ENCODE measurements around the gene SIRT5.

SIRT5 gene

DNA sequence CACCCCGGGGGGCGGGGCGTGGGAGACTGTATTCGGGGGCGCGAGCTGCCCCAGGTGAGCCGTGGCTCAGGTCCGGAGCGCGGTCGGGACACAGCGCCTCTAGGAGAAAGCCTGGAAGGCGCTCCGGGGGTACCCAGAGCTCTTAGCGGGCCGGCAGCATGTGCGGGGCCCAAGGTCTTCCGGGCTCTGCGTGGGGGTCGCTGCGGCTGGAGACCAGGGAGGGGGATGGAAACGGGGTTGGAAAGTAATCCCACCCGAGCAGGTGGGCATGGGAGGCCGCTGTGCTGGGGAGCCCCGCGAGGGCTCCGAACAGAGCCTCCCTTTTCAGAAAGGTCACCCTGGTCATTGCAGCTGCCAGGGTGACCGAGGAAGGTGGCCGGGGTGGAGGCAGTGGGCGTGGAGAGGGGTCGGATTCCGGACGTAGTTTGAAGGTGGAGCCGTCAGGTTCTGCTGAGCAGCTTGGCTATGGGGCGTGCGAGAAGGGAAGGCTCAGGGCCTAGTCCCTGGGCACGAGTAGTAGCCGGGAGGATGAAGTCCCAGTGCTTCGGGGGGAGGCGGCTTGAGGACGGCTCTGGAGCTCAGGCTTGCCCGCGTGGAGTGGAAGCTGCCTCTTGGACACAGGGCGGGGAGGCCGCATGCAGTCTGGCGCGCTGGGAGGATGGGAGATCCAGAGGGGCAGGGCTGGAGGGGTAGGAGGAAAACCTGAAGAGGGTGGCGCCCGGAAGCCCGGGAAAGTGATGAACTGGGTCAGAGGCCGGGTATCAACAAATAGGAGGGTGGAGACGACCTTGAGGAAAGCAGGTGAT is at the start of gene SIRT5:
Gene SIRT5, plus strand, starts transcription at position 31 of the 806 bp plus-strand sequence. CDS start 9,510 bp downstream, outside the sequence.
- DNase-seq: peak; percentile 87 to 88

DNA sequence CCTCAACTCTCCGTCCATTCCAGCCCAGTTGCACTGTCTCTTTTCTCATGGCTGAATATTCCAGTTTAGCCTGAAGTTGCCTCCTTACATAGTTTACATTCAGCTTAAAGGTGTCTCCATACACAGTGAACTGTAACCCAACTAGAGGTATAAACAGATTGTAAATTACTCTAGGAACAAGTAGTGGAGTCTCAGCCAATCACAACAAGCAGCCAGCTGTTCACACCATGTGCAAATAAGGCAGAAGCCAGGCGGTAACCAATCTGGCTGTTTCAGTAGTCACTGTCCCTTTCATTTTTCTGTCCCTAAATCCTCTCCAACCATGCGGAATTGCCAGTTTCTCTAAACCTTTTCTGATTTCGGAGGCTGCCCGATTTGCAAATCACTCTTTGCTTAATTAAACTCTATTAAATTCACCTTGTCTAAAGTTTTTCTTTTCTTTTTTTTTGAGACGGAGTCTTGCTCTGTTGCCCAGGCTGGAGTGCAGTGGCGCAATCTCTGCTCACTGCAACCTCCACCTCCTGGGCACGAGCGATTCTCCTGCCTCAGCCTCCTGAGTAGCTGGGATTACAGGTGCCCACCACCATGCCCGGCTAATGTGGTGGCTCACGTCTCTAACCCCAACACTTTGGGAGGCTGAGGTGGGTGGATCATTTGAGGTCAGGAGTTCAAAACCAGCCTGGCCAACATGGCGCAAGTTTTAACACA is 49.4 kb upstream of the SIRT5 start:
- no peak for DNase-seq

DNA sequence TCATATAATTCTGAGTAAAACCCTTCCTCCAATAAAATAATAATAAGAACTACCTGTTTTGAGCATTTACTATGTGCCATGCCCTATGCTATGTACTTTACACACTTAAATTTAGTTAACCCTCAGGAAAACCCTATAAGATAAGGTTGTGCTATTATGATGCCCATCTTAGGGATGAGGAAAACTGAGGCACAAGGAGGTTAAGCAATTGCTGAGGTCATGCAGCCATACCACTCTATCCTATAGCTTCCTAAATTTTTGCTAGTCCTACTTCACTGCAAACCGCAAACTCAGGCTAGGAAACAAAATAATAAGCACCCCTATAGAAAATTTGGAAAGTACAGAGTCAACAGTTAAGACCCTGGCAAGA is 48.1 kb upstream of the SIRT5 start:
- no peak for DNase-seq

DNA sequence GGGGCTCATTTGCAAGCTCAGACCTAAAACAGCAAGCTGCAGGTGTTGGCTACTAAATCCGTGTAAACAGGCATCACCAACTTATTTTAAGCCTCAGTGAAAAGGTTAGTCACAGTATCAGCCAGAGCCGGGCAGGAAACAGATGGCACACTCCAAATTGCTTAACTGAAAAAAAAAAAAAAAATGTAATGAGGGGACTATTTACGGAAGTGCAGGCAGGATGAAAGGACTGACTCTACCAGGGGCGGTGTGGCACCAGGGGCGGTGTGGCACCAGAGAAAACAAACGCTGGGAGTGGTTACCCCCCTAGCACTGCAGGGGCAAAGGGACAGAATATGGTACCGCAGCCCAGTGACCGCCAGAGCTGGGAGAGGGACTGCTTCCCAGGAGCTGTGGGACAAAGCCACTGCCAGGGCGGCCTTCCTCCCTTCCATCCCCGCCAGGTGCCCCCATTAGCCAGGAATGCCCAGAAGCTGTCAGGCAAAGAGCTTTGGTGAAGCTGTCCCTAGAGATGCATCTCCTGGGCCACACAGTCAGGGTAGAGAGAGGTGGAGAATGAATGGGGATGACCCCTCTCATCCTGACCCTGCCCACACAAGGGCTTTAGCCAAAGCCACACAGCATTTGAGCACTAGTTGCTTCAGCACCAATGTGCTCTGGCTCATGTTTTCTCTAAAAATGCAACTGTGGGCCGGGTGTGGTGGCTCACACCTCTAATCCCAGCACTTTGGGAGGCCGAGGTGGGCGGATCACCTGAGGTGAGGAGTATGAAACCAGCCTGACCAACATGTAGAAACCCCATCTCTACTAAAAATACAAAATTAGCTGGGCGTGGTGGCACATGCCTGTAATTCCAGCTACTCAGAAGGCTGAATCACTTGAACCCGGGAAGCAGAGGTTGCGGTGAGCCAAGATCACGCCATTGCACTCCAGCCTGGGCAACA is 47.4 kb upstream of the SIRT5 start:
- peak; percentile 22 to 27 for DNase-seq

DNA sequence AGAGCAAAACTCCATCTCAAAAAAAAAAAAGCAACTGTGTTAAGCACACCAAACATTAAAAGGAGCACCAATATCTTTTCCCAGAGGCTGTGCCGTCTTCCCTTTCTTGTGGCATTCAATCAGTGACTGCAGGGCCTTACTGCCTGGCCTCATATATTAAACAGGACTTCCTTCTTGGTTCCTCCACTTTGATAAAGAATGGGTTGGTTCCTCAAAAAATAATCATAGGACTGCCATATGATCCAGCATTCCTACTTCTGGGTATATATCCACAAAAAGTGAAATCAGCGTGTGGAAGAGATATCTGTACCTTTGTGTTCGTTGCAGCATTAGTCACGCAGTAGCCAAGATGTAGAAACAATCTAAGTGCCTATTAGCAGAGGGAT is 46.7 kb upstream of the SIRT5 start:
- DNase-seq: no peak

DNA sequence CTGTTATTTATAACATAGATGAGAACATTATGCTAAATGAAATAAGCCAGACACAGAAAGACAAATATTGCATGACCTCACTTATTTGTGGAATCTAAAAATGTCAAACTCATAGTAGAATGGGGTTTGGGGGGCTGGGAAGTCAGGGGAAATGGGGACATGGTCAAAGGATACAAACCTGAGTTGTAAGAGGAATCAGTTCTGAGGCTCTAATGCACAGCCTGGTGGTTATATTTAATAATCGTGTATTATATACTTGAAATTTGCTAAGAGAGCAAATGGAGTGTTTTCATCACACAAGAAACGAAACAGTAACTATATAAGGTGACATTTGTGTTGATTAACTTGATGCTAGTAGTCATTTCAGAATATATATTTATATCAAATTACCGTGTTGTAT is 46.2 kb upstream of the SIRT5 start:
- no peak for DNase-seq

DNA sequence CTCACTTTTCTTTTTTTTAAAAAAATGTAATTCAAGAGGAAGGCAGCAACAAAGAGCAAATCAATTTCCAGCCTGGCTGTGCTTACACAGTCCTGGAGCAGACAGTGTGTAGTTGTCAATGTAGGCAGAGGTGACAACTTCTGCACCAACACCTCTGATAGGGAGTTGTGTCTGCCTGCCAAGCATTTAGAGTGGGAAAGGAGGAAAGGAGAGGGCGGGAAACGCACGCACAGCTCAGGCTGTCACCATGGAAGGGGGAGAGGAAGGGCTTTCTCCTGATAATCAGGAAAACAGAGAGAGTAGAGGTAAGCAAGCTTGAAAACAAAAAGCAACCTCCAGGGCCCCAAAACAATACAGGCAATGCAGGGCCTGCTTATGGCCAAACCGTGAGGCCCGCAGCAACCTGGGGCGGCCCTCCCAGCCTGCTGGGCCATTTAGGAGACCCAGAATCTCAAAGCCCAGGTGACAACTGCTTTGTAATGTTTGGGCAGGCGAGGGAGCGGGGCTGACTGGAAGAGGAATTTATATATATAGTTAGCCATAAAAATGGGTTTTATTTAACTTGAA is 45.5 kb upstream of the SIRT5 start:
- no peak for DNase-seq

DNA sequence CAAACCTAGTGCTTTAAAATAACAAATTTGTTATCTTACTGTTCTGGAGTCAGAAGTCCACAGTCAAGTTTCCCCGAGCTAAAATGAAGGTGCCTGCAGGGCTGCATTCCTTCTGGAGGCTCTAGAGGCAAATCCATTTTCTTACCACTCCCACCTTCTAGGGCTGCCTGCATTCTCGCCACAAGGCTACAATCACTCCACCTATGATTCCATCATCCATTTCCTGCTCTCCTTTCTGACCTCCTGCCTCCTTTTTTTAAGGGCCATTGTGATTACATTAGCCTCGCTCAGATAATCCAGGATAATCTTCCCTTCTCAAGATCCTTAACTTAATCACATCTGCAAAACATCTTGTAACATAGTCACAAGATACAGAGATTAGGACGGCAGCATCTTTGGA is 42.4 kb upstream of the SIRT5 start:
- DNase-seq: no peak

DNA sequence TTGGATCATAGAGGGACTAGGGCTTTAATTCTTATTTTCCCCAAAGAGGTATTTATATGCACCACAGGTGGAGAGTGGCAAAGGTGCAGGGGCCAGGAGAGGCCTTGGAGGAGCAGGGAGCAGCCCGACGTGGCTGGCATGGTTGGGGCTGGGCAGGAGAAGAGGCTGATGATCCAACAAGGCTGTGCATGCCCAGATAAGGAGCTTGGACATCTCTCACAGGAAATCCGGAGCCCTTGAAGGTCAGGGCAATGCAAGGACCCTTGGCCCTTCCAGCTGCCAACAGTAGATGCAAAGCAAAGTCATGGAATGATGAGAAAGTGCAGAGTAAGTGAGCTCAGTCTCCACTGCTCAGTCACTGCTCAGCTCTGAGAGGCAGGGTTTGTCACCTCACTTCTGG is 39.9 kb upstream of the SIRT5 start:
- DNase-seq: no peak

DNA sequence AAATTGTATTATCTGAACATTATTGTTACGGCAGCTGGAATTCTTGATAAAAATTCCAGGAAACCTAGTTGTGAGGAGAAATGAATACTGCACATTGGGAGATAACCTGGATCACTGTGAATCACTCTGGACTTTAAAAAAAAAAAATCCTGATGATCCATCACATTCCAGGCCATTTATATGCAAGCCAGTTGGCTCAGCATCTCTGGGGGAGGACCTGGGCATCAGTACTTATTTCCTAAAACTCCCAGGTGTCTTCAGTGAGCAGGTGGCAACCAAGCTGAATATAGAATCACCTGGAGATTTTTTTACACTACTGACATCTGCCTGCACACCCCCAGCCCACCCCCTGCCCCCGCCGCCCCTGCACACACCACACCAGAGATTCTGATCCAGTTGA is 39.1 kb upstream of the SIRT5 start:
- DNase-seq: no peak

DNA sequence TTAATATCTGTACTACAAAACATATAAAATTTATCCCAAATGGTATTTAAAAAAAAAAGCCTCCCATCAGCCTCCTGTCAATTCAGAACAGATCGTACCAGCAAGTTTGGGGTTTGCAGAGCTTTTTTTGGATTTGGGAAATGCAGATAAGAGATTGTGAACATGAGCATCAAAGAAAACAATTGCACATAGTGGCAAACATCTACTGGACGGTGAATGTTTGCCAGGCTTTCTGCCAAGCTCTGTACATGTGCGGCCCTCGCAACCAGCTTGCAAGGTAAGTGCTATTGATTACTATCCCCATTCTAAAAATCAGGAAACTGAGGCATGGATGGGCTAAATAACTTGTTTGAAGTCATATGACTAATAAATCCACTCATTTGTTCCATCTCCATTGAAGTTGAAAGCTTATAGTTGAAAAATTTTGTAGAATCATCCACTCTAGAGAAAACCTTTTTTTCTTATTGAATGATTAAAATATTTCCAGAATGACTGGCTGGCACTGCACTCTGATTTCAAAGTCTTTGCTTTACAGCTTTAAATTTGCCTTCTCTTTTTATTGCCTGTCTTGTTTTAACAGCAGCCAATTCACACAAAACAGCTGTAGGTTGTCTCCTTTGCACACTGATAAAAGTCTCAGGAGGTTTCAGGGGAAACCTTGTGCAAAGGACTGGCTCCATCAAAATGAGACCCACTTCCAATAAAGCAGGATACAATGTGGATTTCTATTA is 37.4 kb upstream of the SIRT5 start:
- DNase-seq: no peak

DNA sequence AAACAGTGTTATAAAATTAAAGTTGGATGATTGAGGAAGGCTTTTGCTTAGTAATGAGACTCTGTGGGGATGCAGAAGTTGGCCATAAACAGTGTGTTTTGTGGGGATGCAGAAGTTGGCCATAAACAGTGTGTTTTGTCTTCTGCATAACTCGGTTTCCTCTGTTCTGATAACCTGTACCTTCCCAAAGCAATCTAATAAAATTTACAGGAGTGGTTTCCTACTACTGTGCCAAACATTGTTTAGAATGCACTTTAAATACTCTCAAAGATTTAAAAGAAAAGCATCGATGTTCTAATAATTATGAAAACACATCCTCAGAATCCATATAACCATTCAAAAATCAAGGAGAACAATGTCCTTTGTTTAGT is 36.9 kb upstream of the SIRT5 start:
- DNase-seq: no peak

DNA sequence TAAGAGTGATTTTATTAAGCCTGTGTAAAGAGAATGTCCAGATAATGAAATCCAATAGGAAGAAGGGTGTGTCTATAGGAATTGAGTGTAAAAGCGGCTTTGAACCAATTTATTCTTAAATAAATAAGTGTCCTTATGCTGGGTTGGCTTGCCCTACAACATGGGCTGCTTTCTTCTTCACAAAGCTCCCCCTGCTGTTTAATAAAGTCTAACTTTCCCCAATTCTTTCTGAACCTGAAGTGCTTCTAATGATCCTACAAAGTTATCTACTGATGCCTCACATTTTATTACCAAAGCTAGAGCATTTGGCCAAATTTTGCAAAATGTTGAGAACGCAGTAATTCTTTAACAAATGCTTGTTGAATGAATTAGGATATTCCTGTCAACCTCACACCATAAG is 36.3 kb upstream of the SIRT5 start:
- DNase-seq: no peak

DNA sequence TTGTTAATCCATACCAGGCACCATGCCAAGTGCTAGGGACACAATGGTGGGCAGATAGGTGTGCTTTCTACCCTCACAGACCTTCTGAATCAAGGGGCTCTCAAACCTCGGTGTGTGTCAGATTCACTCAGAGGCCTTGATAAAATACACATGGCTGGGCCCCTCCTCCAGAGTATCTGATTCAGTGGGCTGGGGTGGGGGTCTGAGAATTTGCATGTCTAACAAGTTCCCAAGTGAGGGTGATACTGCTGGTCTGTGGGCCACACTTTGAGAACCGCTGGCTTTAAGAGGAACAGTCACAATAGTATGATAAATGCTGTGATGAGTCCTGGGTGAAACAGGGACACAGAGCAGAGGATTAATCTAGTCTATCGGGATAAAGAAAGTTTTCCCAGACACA is 35.8 kb upstream of the SIRT5 start:
- no peak for DNase-seq

DNA sequence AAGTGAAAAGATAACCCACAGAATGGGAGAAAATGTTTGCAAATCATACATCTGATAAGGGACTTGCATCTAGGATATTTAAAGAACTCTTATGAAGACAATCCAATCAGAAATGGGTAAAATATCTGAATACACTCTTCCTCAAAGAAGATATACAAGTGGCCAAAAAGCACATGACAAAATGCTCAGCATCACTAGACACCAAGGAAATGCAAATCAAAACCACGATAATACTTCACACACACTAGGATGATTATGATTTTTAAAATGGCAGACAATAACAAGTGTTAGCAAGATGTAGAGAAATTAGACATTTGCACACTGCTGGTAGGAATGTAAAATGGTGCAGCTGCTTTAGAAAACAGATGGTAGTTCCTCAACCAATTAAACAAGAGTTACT is 34.8 kb upstream of the SIRT5 start:
- no peak for DNase-seq

DNA sequence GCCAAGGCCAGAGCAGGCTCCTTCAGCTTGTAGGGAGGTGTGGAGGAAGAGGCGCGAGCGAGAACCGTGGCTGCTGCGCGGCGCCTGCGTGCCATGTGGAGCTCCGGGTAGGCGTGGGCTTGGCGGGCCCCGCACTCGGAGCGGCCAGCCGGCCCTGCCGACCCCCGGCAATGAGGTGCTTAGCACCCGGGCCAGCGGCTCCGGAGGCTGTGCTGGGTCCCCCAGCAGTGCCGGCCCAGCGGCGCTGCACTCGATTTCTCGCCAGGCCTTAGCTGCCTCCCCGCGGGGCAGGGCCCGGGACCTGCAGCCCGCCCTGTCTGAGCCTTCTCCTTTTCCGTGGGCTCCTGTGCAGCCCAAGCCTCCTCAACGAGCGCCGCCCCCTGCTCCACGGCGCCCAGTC is 32.9 kb upstream of the SIRT5 start:
- DNase-seq: no peak

DNA sequence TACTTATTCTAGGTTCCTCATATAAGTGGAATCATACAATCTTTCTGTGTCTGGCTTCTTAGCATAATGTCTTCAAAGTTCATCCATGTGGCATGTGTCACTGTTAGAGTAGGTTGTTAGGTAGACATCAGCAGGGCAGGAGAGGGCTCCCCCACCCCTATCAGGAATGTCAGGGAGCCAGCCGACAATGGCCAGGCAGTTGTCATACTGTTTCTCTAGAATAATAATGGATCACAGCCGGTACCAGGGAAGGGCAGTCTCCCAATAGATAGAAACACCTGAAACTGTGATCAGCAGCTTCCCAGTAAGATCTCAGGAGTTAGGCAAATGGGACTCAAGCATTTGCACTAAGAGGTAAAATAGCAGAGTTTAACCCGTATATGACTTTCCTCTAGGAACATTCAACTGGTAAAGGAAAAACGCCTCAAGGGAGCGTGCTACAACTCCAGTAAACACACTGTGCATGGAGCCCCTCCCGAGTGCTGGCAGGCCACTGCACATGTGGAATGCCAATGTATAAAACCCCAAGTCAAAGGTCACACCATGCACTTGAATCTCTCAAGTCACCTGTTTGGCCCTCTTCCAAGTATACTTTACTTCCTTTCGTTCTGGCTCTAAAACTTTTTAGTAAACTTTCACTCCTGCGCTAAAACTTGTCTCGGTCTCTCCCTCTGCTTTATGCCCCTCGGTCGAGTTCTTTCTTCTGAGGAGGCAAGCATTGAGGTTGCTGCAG is 29.8 kb upstream of the SIRT5 start:
- no peak for DNase-seq

DNA sequence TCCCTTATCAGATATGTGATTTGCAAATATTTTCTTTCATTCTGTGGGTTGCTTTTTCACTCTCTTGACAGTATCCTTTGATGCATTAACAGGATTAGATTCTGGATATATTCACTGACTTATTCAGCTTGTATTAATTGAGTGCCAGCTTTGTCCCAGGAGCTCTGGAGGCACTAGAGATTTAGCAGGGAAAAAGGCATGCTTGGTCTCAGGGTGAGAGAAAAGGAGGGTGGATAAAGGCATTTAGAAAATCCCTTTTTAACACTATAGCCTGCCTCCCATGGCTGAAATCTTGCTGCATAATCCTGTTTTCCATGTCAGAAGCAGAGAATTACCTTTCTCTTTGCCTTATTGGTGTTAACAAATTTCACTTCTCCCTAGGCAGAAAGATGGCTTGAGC is 28.5 kb upstream of the SIRT5 start:
- DNase-seq: no peak

DNA sequence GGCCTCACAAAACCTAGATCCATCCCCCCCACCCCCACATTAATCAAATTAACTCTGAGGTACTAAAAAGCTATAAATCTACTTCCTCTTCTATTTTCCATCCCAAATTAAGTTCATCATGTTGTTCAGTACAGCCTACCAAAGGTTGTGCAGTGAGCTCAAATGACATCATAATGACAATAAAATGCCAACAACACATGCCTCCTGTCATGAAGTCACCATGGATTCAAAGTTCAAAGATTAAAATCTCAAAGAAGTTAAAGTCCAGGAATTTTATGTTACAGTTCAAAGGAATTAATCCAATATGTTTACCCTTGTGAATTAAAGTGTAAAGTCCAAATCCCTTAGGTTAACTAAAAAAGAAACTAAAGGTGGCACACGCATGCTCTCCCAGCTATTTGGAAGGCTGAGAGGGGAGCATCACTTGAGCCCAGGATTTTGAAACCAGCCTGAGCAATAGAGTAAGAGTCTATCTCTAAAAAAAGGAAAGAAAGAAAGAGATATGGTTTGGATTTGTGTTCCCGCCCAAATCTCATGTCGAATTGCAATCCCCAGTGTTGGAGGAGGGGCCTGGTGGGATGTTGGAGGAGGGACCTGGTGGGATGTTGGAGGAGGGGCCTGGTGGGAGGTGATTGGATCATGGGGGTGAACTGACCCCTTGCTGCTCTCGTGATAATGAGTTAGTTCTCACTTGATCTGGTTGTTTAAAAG is 25.7 kb upstream of the SIRT5 start:
- no peak for DNase-seq

DNA sequence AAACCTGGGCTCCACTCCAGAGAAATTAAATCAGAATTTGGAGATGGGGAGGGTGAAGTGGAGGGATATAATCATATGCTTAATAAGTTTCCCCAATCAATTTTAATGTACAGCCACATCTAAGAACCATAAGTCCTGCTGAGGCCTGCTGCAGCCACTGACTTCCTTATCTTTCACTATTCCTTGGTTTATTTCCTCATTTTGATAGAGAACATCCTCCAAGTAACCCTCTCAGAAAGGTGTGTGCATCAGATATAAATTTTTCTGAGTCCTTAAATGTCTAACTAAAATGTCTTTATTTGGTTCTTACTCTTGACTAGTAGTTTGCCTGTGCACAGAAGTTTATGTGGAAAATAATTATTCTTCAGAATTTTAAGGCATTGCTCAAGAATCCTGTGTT is 23.7 kb upstream of the SIRT5 start:
- DNase-seq: no peak

DNA sequence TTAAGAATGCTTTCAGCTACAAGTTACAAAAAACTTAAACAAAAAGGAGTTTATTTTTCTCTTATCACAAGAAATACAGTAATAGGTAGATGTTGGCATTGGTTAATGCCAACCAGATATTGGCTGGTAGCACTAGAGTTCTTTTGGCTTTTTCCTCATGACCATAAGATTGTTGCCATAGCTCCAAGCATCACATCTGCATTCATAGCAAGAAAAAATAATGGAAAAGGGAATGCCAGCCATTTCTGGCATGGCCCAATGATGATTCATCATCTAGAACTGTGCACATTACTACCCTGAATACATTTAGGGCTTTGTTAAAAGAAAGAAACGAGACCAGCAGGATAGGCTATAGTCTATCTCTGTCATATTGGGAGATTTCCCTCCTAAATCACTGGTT is 20.8 kb upstream of the SIRT5 start:
- DNase-seq: no peak

All from activated T-cell treated with anti-CD3 and anti-CD28 coated beads, Interleukin-2, amount 50 U/mL, for 48 hours (primary cell).